Left lung (tissue), 10 donors: ENCODE data around the gene BBIP1. TPM values are rescaled to one million over a fixed set of nuclear protein-coding genes. Genes with fewer than 3 reads are reported as not detected.

Experiments
- ATAC-seq: fragments of 200-7000 bp; cut with Tn5 transposase; one replicate; pipeline ENCODE4 v1.9.1; 2020; ENCODE audit warnings: moderate library complexity
- DNase-seq, 4 donors: peaks; one replicate each; pipeline ENCODE4 v3.0.0-alpha.2; 2013 to 2020
- H3K27ac ChIP-seq, 2 donors: fragments of 200-600 bp; sonication (generic) in 1 of 2; one replicate each; pipeline versions ENCODE4 v1.5.0 to v1.8.0; 2020 to 2021
- H3K27me3 ChIP-seq, 2 donors: fragments of 200-600 bp; sonication (generic) in 1 of 2; one replicate each; pipeline versions ENCODE4 v1.5.0 to v1.8.0; 2020 to 2021
- H3K36me3 ChIP-seq, 2 donors: fragments of 200-600 bp; sonication (generic) in 1 of 2; one replicate each; pipeline versions ENCODE4 v1.5.0 to v1.8.0; 2020 to 2021
- H3K4me1 ChIP-seq, 2 donors: fragments of 200-600 bp; one replicate each; pipeline ENCODE4 v1.8.0; 2021
- H3K4me3 ChIP-seq, 2 donors: fragments of 200-600 bp; sonication (generic) in 1 of 2; one replicate each; pipeline versions ENCODE4 v1.5.0 to v1.8.0; 2020 to 2021; ENCODE audit warnings: mild to moderate bottlenecking in 1 of 2
- H3K9me3 ChIP-seq, 2 donors: fragments of 200-600 bp; sonication (generic) in 1 of 2; one replicate each; pipeline versions ENCODE4 v1.5.0 to v1.8.0; 2020 to 2021
- intact Hi-C, 2 donors: fragments of 100-400 bp; cut with DNase I; formaldehyde crosslinking; loops; one replicate each; pipeline versions ENCODE4 v1.11.2 to v1.14.2; 2022
- polyA plus RNA-seq, 6 donors: library from polyadenylated mRNA; unstranded; fragments of 120-200 nt; gene quantifications; one replicate each; pipeline ENCODE4 v1.2.1, GENCODE V29; 2013; ENCODE audit not compliant: insufficient read length in 6 of 6
- total RNA-seq, 2 donors: library from RNA; stranded (reverse); fragmentation: NEBNext Ultra II Directional; extraction: Animal tissue kit (Norgen Biotek cat#: 25700); gene quantifications; one replicate each; pipeline ENCODE4 v1.2.1, GENCODE V29; 2021
- TF ChIP-seq, protein P1 (sequence below), 2 donors: fragments of 200-600 bp; sonication (generic) in 1 of 2; IDR thresholded peaks; one replicate each; pipeline versions ENCODE4 v1.5.0 to v1.8.0; 2021; ENCODE audit warnings: antibody characterized with exemption in 2 of 2
- donor health status: DM: no; HTN: yes; CAD: no.
- donor health status: DM: no; HTN: no; CAD: no.

Gene BBIP1
- total and polyA plus RNA-seq, 8 donors: 22.6 to 62.9 (median 52.2) TPM

DNA sequence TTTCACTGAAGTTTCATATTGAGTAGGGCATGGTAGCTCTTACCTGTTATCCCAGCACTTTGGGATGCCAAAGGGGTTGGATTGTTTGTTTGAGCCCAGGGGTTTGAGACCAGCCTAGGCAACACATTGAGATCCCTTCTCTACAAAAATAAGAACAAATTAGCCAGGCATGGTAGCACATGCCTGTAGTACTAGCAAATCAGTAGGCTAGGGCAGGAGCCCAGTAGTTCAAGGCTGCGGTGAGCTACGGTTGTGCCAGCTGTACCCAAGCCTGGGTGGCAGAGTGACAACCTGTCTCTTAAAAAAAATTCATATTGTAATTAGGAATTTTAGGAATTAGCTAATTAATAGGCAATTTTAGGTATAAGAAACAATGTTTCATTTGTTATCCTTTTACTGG lies 18.0 kb downstream of the BBIP1 start:
- TF ChIP-seq, protein P1, sequence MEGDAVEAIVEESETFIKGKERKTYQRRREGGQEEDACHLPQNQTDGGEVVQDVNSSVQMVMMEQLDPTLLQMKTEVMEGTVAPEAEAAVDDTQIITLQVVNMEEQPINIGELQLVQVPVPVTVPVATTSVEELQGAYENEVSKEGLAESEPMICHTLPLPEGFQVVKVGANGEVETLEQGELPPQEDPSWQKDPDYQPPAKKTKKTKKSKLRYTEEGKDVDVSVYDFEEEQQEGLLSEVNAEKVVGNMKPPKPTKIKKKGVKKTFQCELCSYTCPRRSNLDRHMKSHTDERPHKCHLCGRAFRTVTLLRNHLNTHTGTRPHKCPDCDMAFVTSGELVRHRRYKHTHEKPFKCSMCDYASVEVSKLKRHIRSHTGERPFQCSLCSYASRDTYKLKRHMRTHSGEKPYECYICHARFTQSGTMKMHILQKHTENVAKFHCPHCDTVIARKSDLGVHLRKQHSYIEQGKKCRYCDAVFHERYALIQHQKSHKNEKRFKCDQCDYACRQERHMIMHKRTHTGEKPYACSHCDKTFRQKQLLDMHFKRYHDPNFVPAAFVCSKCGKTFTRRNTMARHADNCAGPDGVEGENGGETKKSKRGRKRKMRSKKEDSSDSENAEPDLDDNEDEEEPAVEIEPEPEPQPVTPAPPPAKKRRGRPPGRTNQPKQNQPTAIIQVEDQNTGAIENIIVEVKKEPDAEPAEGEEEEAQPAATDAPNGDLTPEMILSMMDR (IDR thresholded peaks at IDR 0.05): no peak
- H3K36me3 ChIP-seq: peaks cover 0 to 42% of the 10 kb centered on the region in 2 donors
- DNase-seq (no peak), ATAC-seq (no peak)
- no peak overlapping the region for H3K27ac ChIP-seq
- no peak overlapping the region for H3K4me3 ChIP-seq
- H3K4me1 ChIP-seq: peaks cover 0 to 3% of the 10 kb centered on the region in 2 donors
- no peaks in the 10 kb centered on the region for H3K27me3 ChIP-seq
- intact Hi-C loops: no loop called here
- no peaks in the 10 kb centered on the region for H3K9me3 ChIP-seq

DNA sequence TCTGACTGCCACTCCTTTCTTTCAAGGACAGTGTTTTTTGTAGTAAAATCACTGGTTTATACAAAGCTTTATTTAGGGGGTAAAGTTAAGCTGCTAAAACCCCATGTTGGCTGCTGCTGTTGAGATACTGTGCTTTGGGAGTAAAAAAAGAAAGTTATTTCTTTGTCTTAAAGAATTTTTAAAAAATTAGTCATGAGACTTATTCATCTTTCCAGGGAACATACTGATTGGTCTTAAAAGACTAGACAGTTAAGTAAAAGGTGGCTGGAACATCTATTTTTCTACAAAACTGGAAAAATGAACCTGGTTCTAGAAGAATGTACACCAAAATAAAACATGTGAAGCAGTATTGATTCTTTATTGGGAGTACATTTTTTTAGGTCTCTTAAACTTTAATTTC lies 20.6 kb downstream of the BBIP1 start:
- Histone ChIP-seq H3K4me1 (peaks cover 0 to 9% of the 10 kb centered on the region in 2 donors), H3K27ac (no peak overlapping the region), H3K36me3 (peaks cover 0 to 52% of the 10 kb centered on the region in 2 donors)

DNA sequence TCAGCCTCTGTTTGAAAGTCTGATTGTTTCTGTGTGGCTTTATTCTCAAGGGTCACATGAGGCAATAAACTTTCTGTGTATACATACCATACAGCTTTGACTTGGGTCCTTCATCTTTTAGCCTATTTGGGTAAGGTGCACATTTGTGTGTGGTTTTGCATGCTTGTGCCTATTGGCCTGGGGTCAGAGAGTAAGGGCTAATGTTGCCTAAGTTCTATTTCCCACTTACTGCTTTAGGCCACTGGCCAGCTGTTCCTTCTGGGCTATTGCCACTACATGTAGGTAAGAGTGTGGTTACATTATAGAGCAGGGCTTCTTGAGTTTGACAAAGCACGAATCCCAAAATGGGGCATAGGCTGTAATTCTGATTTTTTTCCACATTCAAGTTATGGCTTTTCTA lies 21.8 kb downstream of the BBIP1 start:
- Histone ChIP-seq H3K4me1 (peaks cover 0 to 11% of the 10 kb centered on the region in 2 donors), H3K27me3 (no peaks in the 10 kb centered on the region), H3K4me3 (no peak overlapping the region), H3K27ac (no peak overlapping the region), H3K36me3 (peaks cover 0 to 52% of the 10 kb centered on the region in 2 donors), H3K9me3 (no peaks in the 10 kb centered on the region)
- ATAC-seq (no peak), DNase-seq (no peak)
- intact Hi-C loops: loop anchor here in 1 of 2 donors (5.0 to 10.0 kb wide), 2 partner anchors 92 to 150 kb away; no protein-coding TSS in a partner anchor
- TF ChIP-seq, protein P1 (IDR thresholded peaks at IDR 0.05): no peak

More for the DNA sequence above, 20.6 kb downstream of the BBIP1 start:
- DNase-seq (no peak), ATAC-seq (no peak)
- no peak overlapping the region for H3K4me3 ChIP-seq
- intact Hi-C loops: loop anchor here in 1 of 2 donors (5.0 to 10.0 kb wide), 2 partner anchors 94 to 151 kb away; no protein-coding TSS in a partner anchor
- H3K9me3 ChIP-seq: no peaks in the 10 kb centered on the region
- TF ChIP-seq, protein P1 (IDR thresholded peaks at IDR 0.05): no peak
- no peaks in the 10 kb centered on the region for H3K27me3 ChIP-seq

DNA sequence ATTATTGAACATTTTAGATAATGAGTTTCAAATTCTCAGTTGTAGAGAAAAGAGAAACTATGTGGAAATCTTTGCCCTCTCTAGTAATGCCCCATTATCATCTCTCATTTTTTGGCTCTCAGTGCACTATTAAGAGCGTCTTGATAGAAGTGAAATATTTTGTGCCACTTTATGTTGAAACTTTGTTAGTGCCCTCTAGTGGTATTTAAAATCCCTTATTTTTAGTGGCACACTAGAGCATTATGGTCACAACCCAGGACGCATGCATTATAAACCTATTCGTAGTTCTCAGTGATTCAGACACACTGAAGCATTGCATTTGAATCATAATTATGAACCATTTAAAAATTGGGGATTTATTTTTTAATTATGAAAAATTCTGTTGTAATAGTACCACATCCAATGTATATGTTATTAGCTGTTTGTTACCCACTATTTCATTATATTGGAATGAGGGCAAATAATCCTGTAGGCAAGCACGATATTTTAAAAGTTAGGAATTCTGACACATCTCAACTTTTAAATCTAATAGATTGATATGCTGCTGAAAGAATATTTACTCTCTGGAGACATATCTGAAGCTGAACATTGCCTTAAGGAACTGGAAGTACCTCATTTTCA lies 25.3 kb downstream of the BBIP1 start:
- intact Hi-C loops: loop anchor here in 1 of 2 donors (10.0 kb wide), 1 partner anchor 89 kb away; no protein-coding TSS in a partner anchor
- Histone ChIP-seq H3K36me3 (peaks cover 0 to 54% of the 10 kb centered on the region in 2 donors), H3K27me3 (no peaks in the 10 kb centered on the region), H3K27ac (no peak overlapping the region), H3K4me3 (no peak overlapping the region), H3K4me1 (peaks cover 0 to 7% of the 10 kb centered on the region in 2 donors), H3K9me3 (no peaks in the 10 kb centered on the region)
- DNase-seq (peak in 2 of 4 donors; percentile 33 to 48), ATAC-seq (peak; percentile 89)
- TF ChIP-seq, protein P1 (IDR thresholded peaks at IDR 0.05): peak; percentile 44 to 60

DNA sequence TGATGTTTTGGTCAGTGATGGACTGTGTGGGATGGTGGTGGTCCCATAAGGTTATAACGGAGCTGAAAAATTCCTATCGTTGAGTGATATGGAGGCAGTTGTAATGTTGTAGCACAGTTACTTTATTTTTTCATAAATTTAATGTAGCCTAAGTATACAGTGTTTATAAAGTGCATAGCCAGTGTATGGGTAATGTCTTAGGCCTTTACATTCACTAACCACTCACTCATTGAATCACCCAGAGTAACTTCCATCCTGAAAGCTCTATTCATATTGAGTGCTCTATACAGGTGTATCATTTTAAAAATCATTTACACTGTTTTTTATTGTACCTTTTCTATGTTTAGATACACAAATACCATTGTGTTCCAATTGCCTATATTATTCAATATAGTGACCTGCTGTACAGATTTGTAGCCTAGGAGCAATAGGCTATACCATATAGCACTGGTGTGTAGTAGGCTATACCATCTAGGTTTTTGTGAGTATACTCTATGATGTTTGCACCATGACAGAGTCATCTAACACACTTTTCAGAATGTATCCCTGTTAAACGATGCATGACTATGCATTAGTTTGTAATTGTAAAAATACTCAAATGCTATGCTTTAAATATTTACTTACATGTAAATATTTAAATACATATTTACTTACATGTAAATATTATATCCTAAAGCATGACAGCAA lies 26.2 kb downstream of the BBIP1 start:
- H3K27ac ChIP-seq: no peak overlapping the region
- peaks cover 0 to 7% of the 10 kb centered on the region in 2 donors for H3K4me1 ChIP-seq
- no peaks in the 10 kb centered on the region for H3K27me3 ChIP-seq
- intact Hi-C loops: loop anchor here in 1 of 2 donors (10.0 kb wide), 1 partner anchor 88 kb away; no protein-coding TSS in a partner anchor
- TF ChIP-seq, protein P1 (IDR thresholded peaks at IDR 0.05): no peak
- no peak for DNase-seq
- no peak overlapping the region for H3K4me3 ChIP-seq
- no peak for ATAC-seq
- no peaks in the 10 kb centered on the region for H3K9me3 ChIP-seq
- H3K36me3 ChIP-seq: peaks cover 0 to 54% of the 10 kb centered on the region in 2 donors
